IMR-90 (cell line): ENCODE results near the gene ZFYVE28.

Experiments used
- CEBPB ChIP-seq: IDR thresholded peaks from 2 replicates; pipeline ENCODE4 v1.6.1; 2012; ENCODE audit warnings: low read depth, low read length, improper control_type of control experiment
- POLR2A ChIP-seq: IDR thresholded peaks from 2 replicates; pipeline ENCODE4 v1.6.1; 2012; ENCODE audit warnings: mild to moderate bottlenecking, low read depth, low read length
- RCOR1 ChIP-seq: IDR thresholded peaks from 2 replicates; pipeline ENCODE4 v1.6.1; 2012; ENCODE audit warnings: mild to moderate bottlenecking, low read length, improper control_type of control experiment; ENCODE audit not compliant: insufficient replicate concordance
- SMC3 ChIP-seq: fragments of 150-350 bp; IDR thresholded peaks from 2 replicates; pipeline ENCODE4 v1.6.1; 2016; ENCODE audit warnings: low read depth, mild to moderate bottlenecking, antibody characterized with exemption, low read length, moderate library complexity
- TF ChIP-seq, protein P1 (sequence below): conservative IDR thresholded peaks from 2 replicates; pipeline ENCODE4 v1.5.1; 2012; ENCODE audit warnings: mild to moderate bottlenecking, low read depth, low read length, improper control_type of control experiment
- TF ChIP-seq, protein P2 (sequence below): fragments of 150-350 bp; IDR thresholded peaks from 2 replicates; pipeline ENCODE4 v1.6.1; 2017; ENCODE audit warnings: mild to moderate bottlenecking, antibody characterized with exemption, low read length, low read depth

DNA sequence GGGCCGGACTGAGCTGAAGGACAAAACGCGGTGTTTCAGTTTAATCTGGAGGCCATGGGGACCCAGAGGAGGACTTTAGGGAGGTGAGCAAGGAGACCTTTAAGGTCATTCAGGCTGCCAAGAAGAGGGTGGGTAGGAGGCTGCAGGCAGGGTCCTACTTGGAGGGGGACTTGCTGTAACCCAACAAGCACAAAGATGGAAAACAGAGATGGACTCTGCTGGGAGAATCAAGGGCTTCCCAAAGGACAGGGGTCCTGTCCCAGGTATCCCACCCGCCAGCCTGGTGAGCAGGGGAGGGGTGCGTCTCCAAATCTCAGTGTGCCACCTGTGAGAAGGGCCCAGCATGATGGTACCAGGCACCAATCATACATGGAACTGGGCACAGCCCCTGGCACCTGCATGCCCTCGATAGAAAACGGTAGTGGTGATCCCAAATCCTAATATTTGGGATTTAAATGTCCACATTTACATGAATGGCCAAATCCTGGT is 172.6 kb downstream of the ZFYVE28 start:
- TF ChIP-seq POLR2A (no peak), CEBPB (no peak), RCOR1 (no peak), SMC3 (no peak)
- TF ChIP-seq, protein P1, sequence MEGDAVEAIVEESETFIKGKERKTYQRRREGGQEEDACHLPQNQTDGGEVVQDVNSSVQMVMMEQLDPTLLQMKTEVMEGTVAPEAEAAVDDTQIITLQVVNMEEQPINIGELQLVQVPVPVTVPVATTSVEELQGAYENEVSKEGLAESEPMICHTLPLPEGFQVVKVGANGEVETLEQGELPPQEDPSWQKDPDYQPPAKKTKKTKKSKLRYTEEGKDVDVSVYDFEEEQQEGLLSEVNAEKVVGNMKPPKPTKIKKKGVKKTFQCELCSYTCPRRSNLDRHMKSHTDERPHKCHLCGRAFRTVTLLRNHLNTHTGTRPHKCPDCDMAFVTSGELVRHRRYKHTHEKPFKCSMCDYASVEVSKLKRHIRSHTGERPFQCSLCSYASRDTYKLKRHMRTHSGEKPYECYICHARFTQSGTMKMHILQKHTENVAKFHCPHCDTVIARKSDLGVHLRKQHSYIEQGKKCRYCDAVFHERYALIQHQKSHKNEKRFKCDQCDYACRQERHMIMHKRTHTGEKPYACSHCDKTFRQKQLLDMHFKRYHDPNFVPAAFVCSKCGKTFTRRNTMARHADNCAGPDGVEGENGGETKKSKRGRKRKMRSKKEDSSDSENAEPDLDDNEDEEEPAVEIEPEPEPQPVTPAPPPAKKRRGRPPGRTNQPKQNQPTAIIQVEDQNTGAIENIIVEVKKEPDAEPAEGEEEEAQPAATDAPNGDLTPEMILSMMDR = no peak
- TF ChIP-seq, protein P2, sequence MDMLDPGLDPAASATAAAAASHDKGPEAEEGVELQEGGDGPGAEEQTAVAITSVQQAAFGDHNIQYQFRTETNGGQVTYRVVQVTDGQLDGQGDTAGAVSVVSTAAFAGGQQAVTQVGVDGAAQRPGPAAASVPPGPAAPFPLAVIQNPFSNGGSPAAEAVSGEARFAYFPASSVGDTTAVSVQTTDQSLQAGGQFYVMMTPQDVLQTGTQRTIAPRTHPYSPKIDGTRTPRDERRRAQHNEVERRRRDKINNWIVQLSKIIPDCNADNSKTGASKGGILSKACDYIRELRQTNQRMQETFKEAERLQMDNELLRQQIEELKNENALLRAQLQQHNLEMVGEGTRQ = no peak
